ENCODE data around the gene MUSTN1.

DNA sequence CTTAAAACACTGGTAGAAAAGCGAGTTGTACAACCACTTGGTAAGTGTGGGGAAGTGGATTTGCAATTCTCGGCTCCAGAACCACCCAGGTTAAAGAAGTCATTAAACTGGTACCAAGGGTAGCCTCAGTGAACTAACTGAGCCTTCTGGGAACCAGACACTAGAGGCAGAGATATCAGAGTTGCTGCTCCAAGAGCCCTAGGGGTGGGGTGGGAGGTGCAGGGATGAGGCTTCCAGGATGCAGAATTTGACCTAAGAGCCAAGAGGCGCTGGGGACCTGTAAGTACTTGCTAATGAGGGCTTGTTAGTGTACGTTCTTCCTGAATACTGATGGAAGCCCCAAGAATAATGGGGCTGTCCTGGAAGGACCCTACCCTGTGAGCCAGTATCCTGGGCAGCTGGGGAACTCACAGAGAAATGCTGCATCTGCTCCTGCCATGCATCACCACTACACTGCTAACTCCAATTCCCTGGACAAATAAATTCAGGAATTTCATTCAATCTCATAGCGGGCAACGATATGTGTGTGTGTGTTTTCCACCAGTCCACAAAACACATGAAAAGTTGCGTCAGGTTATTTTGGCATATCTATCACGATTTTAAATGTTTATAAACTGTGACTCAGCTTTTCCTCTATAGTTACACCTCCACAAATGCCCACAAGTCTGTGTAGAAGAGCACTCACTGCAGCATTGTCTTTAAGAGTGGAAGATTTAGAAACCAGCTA lies 38.8 kb upstream of the MUSTN1 start:
- no peak for TF ChIP-seq CTCF (IDR thresholded peaks at IDR 0.05; ENCODE audit: low read length)
- TF ChIP-seq EZH2 (IDR thresholded peaks at IDR 0.05; ENCODE audit: borderline replicate concordance, low read length): no peak
